ENCODE results near the gene ASTN2.

- TF ChIP-seq CTCF (IDR thresholded peaks at IDR 0.05; ENCODE audit: extremely low read depth in 1 of 2, insufficient read depth in 1 of 2, low read depth in 1 of 2, low read length in 2 of 2) = no peak
- TF ChIP-seq MAX (IDR thresholded peaks at IDR 0.05; ENCODE audit: insufficient read depth, insufficient read length) = no peak
Observed at GRCh38 chr9:116468793-116469527, 945.9 kb downstream of the ASTN2 start.

Measured in endothelial cell of umbilical vein (primary cell).